Nephron (organoid): ENCODE data around the gene CCNY.

Source experiments
- H3K27ac Mint-ChIP-seq, 3 experiments: 2 replicates each; pipeline ENCODE4 v1.8.0; 2020; ENCODE audit warnings: mixed read lengths in 3 of 3, mild to moderate bottlenecking in 2 of 3, moderate library complexity in 1 of 3
- H3K27me3 Mint-ChIP-seq: 2 replicates; pipeline ENCODE4 v1.8.0; 2021; ENCODE audit warnings: low read depth, mild to moderate bottlenecking, moderate library complexity, mixed read lengths
- H3K36me3 Mint-ChIP-seq: 2 replicates; pipeline ENCODE4 v1.8.0; 2020; ENCODE audit warnings: low read depth, mixed read lengths
- H3K4me1 Mint-ChIP-seq: 2 replicates; pipeline ENCODE4 v1.8.0; 2020; ENCODE audit warnings: mixed read lengths
- H3K4me3 Mint-ChIP-seq, 3 experiments: 2 replicates each; pipeline ENCODE4 v1.8.0; 2020; ENCODE audit warnings: mild to moderate bottlenecking in 3 of 3, mixed read lengths in 3 of 3, moderate library complexity in 2 of 3
- H3K9me3 Mint-ChIP-seq: 2 replicates; pipeline ENCODE4 v1.8.0; 2020; ENCODE audit warnings: mixed read lengths
- TF ChIP-seq, protein P1 (sequence below), 3 experiments: fragments of 200-600 bp; sonication (generic); IDR thresholded peaks; one replicate each; pipeline ENCODE4 v1.5.0; 2021; ENCODE audit warnings: antibody characterized with exemption in 3 of 3; ENCODE audit not compliant: unreplicated experiment in 3 of 3

CCNY gene

DNA sequence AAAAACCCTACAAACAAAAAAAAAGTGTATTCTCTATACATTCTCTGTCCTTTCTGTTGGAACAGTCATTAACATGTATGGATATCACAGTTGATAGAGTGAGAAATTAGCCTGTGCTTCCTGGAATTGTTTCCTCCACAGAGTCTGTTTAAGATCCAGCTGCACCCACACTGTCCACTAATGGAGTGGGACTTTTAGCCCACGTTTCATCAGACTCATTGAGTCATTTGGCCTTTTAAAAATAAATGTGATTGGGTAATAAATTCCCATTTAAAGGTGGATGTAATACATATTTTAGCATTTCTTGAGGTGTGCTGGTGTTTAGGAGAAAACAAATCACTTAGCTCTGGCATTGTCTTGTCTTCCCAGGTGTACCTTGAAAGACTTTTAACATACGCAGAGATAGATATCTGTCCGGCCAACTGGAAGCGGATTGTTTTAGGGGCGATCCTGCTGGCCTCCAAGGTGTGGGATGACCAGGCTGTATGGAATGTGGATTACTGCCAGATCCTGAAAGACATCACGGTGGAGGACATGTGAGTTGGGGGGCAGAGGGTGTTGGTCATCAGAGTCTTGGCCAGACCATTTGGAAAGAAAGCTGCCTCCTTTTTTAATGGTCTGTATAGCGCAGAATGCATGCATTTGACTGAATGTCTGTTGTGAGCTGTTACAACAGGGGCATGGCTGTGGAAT, 216.5 kb downstream of the CCNY start:
- H3K36me3 Mint-ChIP-seq, result peaks cover 25% of the 10 kb centered on the region

DNA sequence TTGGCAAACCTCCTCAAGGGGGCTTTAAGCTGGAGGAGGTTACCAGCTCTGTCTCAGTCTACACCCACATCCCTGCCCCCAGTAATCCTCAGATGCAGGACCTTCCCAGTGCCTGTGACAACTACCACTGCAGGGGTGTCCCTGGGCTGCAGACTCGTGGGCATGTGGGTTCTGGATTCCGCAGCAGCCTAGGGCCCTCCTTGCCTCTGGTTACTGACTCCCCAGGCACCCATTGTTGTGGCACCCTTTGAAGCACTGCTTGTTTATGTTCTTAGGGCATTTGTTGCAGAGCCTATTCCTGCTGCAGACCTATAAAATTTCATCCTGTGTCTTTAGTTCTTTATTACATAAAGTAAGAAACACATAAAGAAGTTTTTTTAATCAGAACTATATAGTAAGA, 217.7 kb downstream of the CCNY start:
- TF ChIP-seq, protein P1, sequence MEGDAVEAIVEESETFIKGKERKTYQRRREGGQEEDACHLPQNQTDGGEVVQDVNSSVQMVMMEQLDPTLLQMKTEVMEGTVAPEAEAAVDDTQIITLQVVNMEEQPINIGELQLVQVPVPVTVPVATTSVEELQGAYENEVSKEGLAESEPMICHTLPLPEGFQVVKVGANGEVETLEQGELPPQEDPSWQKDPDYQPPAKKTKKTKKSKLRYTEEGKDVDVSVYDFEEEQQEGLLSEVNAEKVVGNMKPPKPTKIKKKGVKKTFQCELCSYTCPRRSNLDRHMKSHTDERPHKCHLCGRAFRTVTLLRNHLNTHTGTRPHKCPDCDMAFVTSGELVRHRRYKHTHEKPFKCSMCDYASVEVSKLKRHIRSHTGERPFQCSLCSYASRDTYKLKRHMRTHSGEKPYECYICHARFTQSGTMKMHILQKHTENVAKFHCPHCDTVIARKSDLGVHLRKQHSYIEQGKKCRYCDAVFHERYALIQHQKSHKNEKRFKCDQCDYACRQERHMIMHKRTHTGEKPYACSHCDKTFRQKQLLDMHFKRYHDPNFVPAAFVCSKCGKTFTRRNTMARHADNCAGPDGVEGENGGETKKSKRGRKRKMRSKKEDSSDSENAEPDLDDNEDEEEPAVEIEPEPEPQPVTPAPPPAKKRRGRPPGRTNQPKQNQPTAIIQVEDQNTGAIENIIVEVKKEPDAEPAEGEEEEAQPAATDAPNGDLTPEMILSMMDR (IDR thresholded peaks at IDR 0.05; ENCODE audit: unreplicated experiment in 3 of 3), result no peak
- Mint-ChIP-seq H3K4me3 (no peak overlapping the region), H3K4me1 (peaks cover 28% of the 10 kb centered on the region), H3K27me3 (no peaks in the 10 kb centered on the region), H3K36me3 (peaks cover 29% of the 10 kb centered on the region), H3K27ac (no peak overlapping the region), H3K9me3 (no peaks in the 10 kb centered on the region)

More for the DNA sequence above, 216.5 kb downstream of the CCNY start:
- H3K4me1 Mint-ChIP-seq, result peaks cover 16% of the 10 kb centered on the region
- no peak overlapping the region for H3K27ac Mint-ChIP-seq
- H3K4me3 Mint-ChIP-seq, result no peak overlapping the region
- TF ChIP-seq, protein P1 (IDR thresholded peaks at IDR 0.05; ENCODE audit: unreplicated experiment in 3 of 3), result no peak
- H3K9me3 Mint-ChIP-seq, result no peaks in the 10 kb centered on the region
- H3K27me3 Mint-ChIP-seq, result no peaks in the 10 kb centered on the region

DNA sequence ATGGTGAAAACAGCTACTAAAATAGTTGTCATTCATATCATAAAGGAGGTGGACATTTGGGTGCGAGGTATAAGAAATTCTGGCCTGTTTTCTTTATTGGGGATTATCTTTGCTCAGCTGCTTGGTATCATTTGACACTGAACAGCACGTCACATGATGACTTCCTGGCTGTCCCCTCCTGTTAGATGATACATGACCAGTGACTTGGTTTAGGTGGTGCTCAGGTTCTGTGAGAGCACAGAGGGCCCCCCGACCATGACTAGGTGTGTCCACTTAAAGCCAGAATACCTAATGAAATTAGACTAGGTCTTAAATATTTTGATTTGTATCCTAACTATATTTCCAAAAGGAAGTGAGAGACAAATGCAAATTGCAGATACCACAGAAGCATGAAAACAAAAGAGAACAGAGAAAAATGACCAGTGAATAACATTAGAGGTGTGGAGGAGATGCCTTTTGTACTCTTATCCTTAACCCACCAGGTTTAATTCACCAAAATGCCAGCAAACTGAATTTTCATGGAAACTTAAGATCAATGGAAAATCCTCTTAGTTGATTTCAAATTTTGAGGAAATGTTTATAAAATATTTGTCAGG, 218.2 kb downstream of the CCNY start:
- TF ChIP-seq, protein P1 (IDR thresholded peaks at IDR 0.05; ENCODE audit: unreplicated experiment in 3 of 3), result no peak
- Mint-ChIP-seq H3K4me1 (peaks cover 31% of the 10 kb centered on the region), H3K27me3 (no peaks in the 10 kb centered on the region), H3K36me3 (peaks cover 32% of the 10 kb centered on the region), H3K4me3 (no peak overlapping the region), H3K27ac (no peak overlapping the region), H3K9me3 (no peaks in the 10 kb centered on the region)

DNA sequence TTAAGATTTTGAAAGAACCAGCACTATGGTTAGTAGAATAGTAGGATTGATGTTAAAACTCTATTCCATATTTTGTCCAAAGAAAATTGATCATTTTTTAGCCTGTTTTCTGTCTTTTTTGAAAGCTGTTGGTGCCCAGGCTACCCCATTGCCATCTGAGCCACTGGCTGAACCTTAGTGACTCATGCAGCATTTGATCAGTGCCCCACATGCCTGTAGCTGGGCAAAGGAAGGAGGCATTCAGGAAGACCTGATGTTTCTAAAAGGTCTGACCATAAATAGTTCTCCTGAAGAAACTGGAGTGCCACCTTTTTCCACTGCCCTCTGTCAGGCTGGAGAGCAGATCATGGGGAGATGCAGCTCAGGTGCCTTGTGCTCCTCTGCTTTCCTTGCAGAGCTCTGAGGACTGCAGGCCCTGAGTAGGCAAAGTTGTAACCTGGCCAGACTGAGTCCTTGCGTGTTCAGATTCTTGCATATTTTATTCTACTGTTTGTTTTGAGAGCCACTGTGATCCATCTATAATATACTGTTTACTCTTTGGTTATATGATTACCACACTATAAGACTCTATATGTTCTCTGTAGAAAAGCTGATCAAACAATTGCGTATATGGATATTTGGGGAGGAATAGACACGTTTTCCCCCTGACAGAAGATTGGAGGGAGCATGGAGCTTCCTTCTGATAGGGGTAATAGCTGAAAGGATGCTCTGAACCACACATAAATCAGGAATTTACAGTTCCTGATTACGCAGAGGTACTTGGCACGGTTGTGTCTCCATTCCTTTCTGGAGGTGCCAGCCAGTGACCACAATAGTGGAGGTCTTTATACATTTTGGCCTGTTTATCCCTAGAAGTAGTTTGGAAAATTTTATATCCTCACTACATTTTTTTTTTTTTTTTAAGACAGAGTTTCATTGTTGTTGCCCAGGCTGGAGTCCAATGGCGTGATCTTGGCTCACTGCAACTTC, 219.9 kb downstream of the CCNY start:
- Mint-ChIP-seq H3K27me3 (no peaks in the 10 kb centered on the region), H3K27ac (no peak overlapping the region), H3K36me3 (peaks cover 25% of the 10 kb centered on the region), H3K4me1 (peaks cover 31% of the 10 kb centered on the region), H3K9me3 (no peaks in the 10 kb centered on the region), H3K4me3 (no peak overlapping the region)
- TF ChIP-seq, protein P1 (IDR thresholded peaks at IDR 0.05; ENCODE audit: unreplicated experiment in 3 of 3), result no peak

DNA sequence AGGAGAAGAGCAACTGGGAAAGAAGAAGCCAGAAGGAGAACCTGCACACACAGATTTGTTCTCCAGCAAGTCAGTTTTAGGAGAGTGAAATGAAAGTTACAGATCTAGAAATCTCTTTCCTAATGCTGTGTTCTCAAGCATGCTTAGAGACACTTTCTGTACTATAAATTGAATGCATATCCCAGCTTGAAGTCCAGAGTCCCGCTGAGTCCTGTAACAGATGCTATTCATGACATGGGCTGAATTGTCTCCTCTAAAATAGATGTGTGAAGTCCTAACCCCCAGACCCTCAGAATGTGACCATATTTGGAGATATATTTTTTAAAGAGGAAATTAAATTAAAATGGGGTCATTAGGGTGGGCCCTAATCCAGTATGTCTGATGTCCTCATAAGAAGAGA, 222.0 kb downstream of the CCNY start:
- H3K27me3 Mint-ChIP-seq, result no peaks in the 10 kb centered on the region
- no peak overlapping the region for H3K27ac Mint-ChIP-seq
- TF ChIP-seq, protein P1 (IDR thresholded peaks at IDR 0.05; ENCODE audit: unreplicated experiment in 3 of 3), result no peak
- H3K4me3 Mint-ChIP-seq, result no peak overlapping the region
- H3K4me1 Mint-ChIP-seq, result peaks cover 30% of the 10 kb centered on the region
- H3K36me3 Mint-ChIP-seq, result peaks cover 34% of the 10 kb centered on the region
- no peaks in the 10 kb centered on the region for H3K9me3 Mint-ChIP-seq
